GF-D8 (cell line): ENCODE results near the gene TMEM39B.
"Not testable (repeated sequence)": the region's sequence is repeated elsewhere in the genome, so short reads cannot be mapped to it uniquely, and the experiment has no call there.

Experiments
- DNase-seq: peaks from one replicate; lab custom pipeline; 2025; lab: John Stamatoyannopoulos, UW

Gene TMEM39B

GRCh38 chr1:32113436-32113835, 40.7 kb downstream of the TMEM39B start:
- not testable (repeated sequence) for DNase-seq

- DNase-seq = no peak
These were observed 41.7 kb downstream of the TMEM39B start for GRCh38 chr1:32114420-32114819.

GRCh38 chr1:32115496-32115895, 42.8 kb downstream of the TMEM39B start:
- DNase-seq = no peak

GRCh38 chr1:32116531-32116930, 43.8 kb downstream of the TMEM39B start:
- no peak for DNase-seq

GRCh38 chr1:32122151-32122550, 49.4 kb downstream of the TMEM39B start:
- no peak for DNase-seq

GRCh38 chr1:32123361-32123760, 50.6 kb downstream of the TMEM39B start:
- not testable (repeated sequence) for DNase-seq

GRCh38 chr1:32125313-32125712, 52.6 kb downstream of the TMEM39B start:
- DNase-seq = no peak

- no peak for DNase-seq
These were observed 54.0 kb downstream of the TMEM39B start for GRCh38 chr1:32126770-32127169.

GRCh38 chr1:32127409-32128198, 54.9 kb downstream of the TMEM39B start:
- no peak for DNase-seq

GRCh38 chr1:32128479-32128878, 55.7 kb downstream of the TMEM39B start:
- DNase-seq = peak; percentile 30

GRCh38 chr1:32128964-32129363, 56.2 kb downstream of the TMEM39B start:
- peak; percentile 54 for DNase-seq

GRCh38 chr1:32133950-32134280, 61.2 kb downstream of the TMEM39B start:
- DNase-seq = not testable (repeated sequence)

GRCh38 chr1:32137111-32137510, 64.4 kb downstream of the TMEM39B start:
- no peak for DNase-seq

- DNase-seq = no peak
These were observed 66.2 kb downstream of the TMEM39B start for GRCh38 chr1:32138965-32139364.

- DNase-seq = no peak
These were observed 69.9 kb downstream of the TMEM39B start for GRCh38 chr1:32142446-32143301.

- DNase-seq = not testable (repeated sequence)
These were observed 70.6 kb downstream of the TMEM39B start for GRCh38 chr1:32143302-32143695.

GRCh38 chr1:32144033-32144432, 71.3 kb downstream of the TMEM39B start:
- DNase-seq = no peak

- DNase-seq = not testable (repeated sequence)
These were observed 75.1 kb downstream of the TMEM39B start for GRCh38 chr1:32147799-32148198.

GRCh38 chr1:32150847-32151246, 78.1 kb downstream of the TMEM39B start:
- no peak for DNase-seq

GRCh38 chr1:32151319-32151787, 78.6 kb downstream of the TMEM39B start:
- DNase-seq = no peak
